HCT116 (cell line): ENCODE results near the gene DEPDC7. TPM values are rescaled to one million over a fixed set of nuclear protein-coding genes. Genes with fewer than 3 reads are reported as not detected.

Experiments used
- ATAC-seq: fragments of 200-7000 bp; cut with Tn5 transposase; 2 replicates; pipeline ENCODE4 v1.9.1; 2020; ENCODE audit warnings: mild to moderate bottlenecking, moderate library complexity
- BruUV-seq: library from RNA; stranded (reverse); fragments of 400-500 nt; replicated peaks from 2 replicates; lab custom pipeline; 2021; lab: Mats Ljungman, UMichigan
- CTCF ChIA-PET: fragments of 300-600 bp; sonication (Branson Sonifier 250); formaldehyde crosslinking; loops from one replicate; lab custom pipeline; 2021; ENCODE audit warnings: antibody characterized with exemption; lab: Charles Lee
- POLR2A ChIA-PET: fragments of 300-600, 350-600 bp; sonication (Branson Sonifier 250); formaldehyde crosslinking; loops from one replicate; lab custom pipeline; 2021; ENCODE audit warnings: antibody characterized with exemption; lab: Charles Lee
- RAD21 ChIA-PET, 2 experiments: fragments of 300-600 bp; sonication (Branson Sonifier 250); formaldehyde crosslinking; loops; one replicate each; lab custom pipeline; 2023; ENCODE audit warnings: low total read pairs in 2 of 2; ENCODE audit not compliant: uncharacterized antibody in 2 of 2, unreplicated experiment in 2 of 2, low non-redundant PET in 1 of 2; lab: Charles Lee
- DNase-seq: peaks from one replicate; pipeline ENCODE4 v3.0.0-alpha.2; 2010; ENCODE audit warnings: low read depth, low spot score
- H2AFZ ChIP-seq: fragments of 200-600 bp; shearing (Covaris generic), sonication (generic); 2 replicates; pipeline ENCODE4 v1.6.1; 2017; ENCODE audit warnings: low read depth, mixed run types, mixed read lengths, antibody characterized with exemption, low read length; ENCODE audit not compliant: poor library complexity, severe bottlenecking
- H3K27ac ChIP-seq: 2 replicates; pipeline ENCODE4 v1.5.1; 2012; ENCODE audit warnings: low read depth, low read length
- H3K27me3 ChIP-seq: fragments of 200-600 bp; sonication (generic); 2 replicates; pipeline ENCODE4 v1.6.1; 2016; ENCODE audit warnings: mixed run types, low read length, mixed read lengths; ENCODE audit not compliant: insufficient read depth
- H3K36me3 ChIP-seq, 2 experiments: fragments of 200-500 bp in 1 of 2; fragments of 200-600 bp in 1 of 2; sonication (Bioruptor generic) in 1 of 2; sonication (generic) in 1 of 2; 2 replicates each; pipeline versions ENCODE4 v1.5.1 to v1.6.1; 2014 to 2016; ENCODE audit warnings: low read length in 2 of 2, inconsistent platforms in 1 of 2, mixed read lengths in 1 of 2, mixed run types in 1 of 2; ENCODE audit not compliant: insufficient read depth in 2 of 2, control insufficient read depth in 1 of 2
- H3K4me1 ChIP-seq, 2 experiments: fragments of 200-600 bp in 1 of 2; sonication (generic) in 1 of 2; 2 replicates each; pipeline versions ENCODE4 v1.5.1 to v1.6.1; 2012 to 2017; ENCODE audit warnings: low read length in 2 of 2, inconsistent platforms in 1 of 2, mild to moderate bottlenecking in 1 of 2, mixed read lengths in 1 of 2, mixed run types in 1 of 2, moderate library complexity in 1 of 2; ENCODE audit not compliant: insufficient read depth in 2 of 2, control insufficient read depth in 1 of 2
- H3K4me2 ChIP-seq: fragments of 200-600 bp; sonication (generic); 2 replicates; pipeline ENCODE4 v1.6.1; 2017; ENCODE audit warnings: mixed run types, low read length, mixed read lengths
- H3K4me3 ChIP-seq, 2 experiments: fragments of 200-600 bp in 1 of 2; sonication (generic) in 1 of 2; replicated peaks in 1 of 2; 2 replicates each; pipeline ENCODE4 v1.5.1; 2011 to 2016; ENCODE audit warnings: low read length in 2 of 2, control low read depth in 1 of 2, low read depth in 1 of 2, mild to moderate bottlenecking in 1 of 2, mixed read lengths in 1 of 2, mixed run types in 1 of 2
- H3K79me2 ChIP-seq: fragments of 200-600 bp; sonication (generic); 2 replicates; pipeline ENCODE4 v1.6.1; 2017; ENCODE audit warnings: mild to moderate bottlenecking, mixed run types, low read length, moderate library complexity, mixed read lengths; ENCODE audit not compliant: insufficient read depth
- H3K9ac ChIP-seq: fragments of 200-600 bp; sonication (generic); 2 replicates; pipeline ENCODE4 v1.6.1; 2016; ENCODE audit warnings: low read length, mixed read lengths
- H3K9me2 ChIP-seq: fragments of 200-600 bp; sonication (generic), shearing (Covaris generic); 2 replicates; pipeline ENCODE4 v1.6.1; 2017; ENCODE audit warnings: mixed run types, mild to moderate bottlenecking, moderate library complexity; ENCODE audit not compliant: insufficient read depth
- H3K9me3 ChIP-seq, 2 experiments: fragments of 200-500 bp in 1 of 2; fragments of 200-600 bp in 1 of 2; sonication (Bioruptor generic) in 1 of 2; sonication (generic) in 1 of 2; 2 replicates each; pipeline ENCODE4 v1.6.1; 2014 to 2017; ENCODE audit warnings: low read length in 2 of 2, mixed read lengths in 2 of 2, inconsistent platforms in 1 of 2, low read depth in 1 of 2, mild to moderate bottlenecking in 1 of 2, mixed run types in 1 of 2, moderate library complexity in 1 of 2; ENCODE audit not compliant: control insufficient read depth in 1 of 2, insufficient read depth in 1 of 2
- H4K20me1 ChIP-seq: fragments of 200-600 bp; sonication (generic), shearing (Covaris generic); 2 replicates; pipeline ENCODE4 v1.6.1; 2017; ENCODE audit warnings: mixed run types, mild to moderate bottlenecking, moderate library complexity; ENCODE audit not compliant: insufficient read depth
- ATF3 ChIP-seq: IDR thresholded peaks from 2 replicates; pipeline ENCODE4 v1.6.1; 2012
- CBX3 ChIP-seq: IDR thresholded peaks from 2 replicates; pipeline ENCODE4 v1.6.1; 2012; ENCODE audit warnings: low read depth
- CTCF ChIP-seq, 3 experiments: fragments of 200-600 bp in 1 of 3; sonication (generic) in 1 of 3; IDR thresholded peaks in 2 of 3; conservative IDR thresholded peaks in 1 of 3; 2 replicates each; pipeline ENCODE4 v1.5.1; 2012 to 2017; ENCODE audit warnings: low read depth in 2 of 3, low read length in 2 of 3, antibody characterized with exemption in 1 of 3, borderline replicate concordance in 1 of 3, control low read depth in 1 of 3, mild to moderate bottlenecking in 1 of 3, mixed read lengths in 1 of 3, mixed run types in 1 of 3, moderate library complexity in 1 of 3; ENCODE audit not compliant: insufficient read depth in 1 of 3
- EGR1 ChIP-seq: IDR thresholded peaks from 2 replicates; pipeline ENCODE4 v1.6.1; 2012; ENCODE audit warnings: low read depth
- POLR2A ChIP-seq: IDR thresholded peaks from 2 replicates; pipeline ENCODE4 v1.7.0; 2011; ENCODE audit warnings: borderline replicate concordance; ENCODE audit not compliant: insufficient read depth, insufficient read length; ENCODE audit errors: extremely low read depth
- SIN3A ChIP-seq: IDR thresholded peaks from 2 replicates; pipeline ENCODE4 v1.6.1; 2012; ENCODE audit warnings: low read depth
- SP1 ChIP-seq: IDR thresholded peaks from 2 replicates; pipeline ENCODE4 v1.6.1; 2012; ENCODE audit warnings: low read depth
- SRF ChIP-seq: IDR thresholded peaks from 2 replicates; pipeline ENCODE4 v1.6.1; 2012; ENCODE audit warnings: low read depth
- YY1 ChIP-seq: IDR thresholded peaks from 2 replicates; pipeline ENCODE4 v1.6.1; 2011; ENCODE audit warnings: low read length, low read depth, moderate library complexity, mild to moderate bottlenecking; ENCODE audit not compliant: insufficient replicate concordance; ENCODE audit errors: extremely low read depth
- ZBTB33 ChIP-seq: IDR thresholded peaks from 2 replicates; pipeline ENCODE4 v1.6.1; 2011; ENCODE audit warnings: mild to moderate bottlenecking, low read length, moderate library complexity; ENCODE audit not compliant: insufficient replicate concordance; ENCODE audit errors: extremely low read depth
- ZNF274 ChIP-seq: fragments of 200-500 bp; sonication (Bioruptor generic); IDR thresholded peaks from 2 replicates; pipeline ENCODE4 v1.6.1; 2014; ENCODE audit warnings: mild to moderate bottlenecking, low read depth, low read length, inconsistent platforms
- intact Hi-C: fragments of 100-400 bp; cut with micrococcal nuclease; formaldehyde crosslinking; loops from 2 replicates; pipeline ENCODE4 v1.10.0; 2022
- total RNA-seq: library from RNA; stranded (reverse); gene quantifications from one replicate; pipeline ENCODE4 v1.2.1, GENCODE V29; 2021; ENCODE audit not compliant: unreplicated experiment

DEPDC7 gene
- total RNA-seq, 1 experiment from 2014 or later = 7.3 TPM

- H3K27ac ChIP-seq = no peak overlapping the region
- ATAC-seq (no peak), DNase-seq (no peak)
- H3K4me3 ChIP-seq = no peak overlapping the region
- no peaks in the 10 kb centered on the region for H3K27me3 ChIP-seq
- no peaks in the 10 kb centered on the region for H3K79me2 ChIP-seq
- no peaks in the 10 kb centered on the region for H3K4me1 ChIP-seq
- TF ChIP-seq SP1 = no peak
- no peak for TF ChIP-seq CTCF (IDR thresholded peaks at IDR 0.05 in 2 of 3, conservative IDR thresholded peaks at IDR 0.05 in 1 of 3; ENCODE audit: borderline replicate concordance in 1 of 3, insufficient read depth in 1 of 3, low read depth in 2 of 3, low read length in 2 of 3)
- TF ChIP-seq ZNF274 = no peak
- no peak for TF ChIP-seq SRF
- TF ChIP-seq ATF3 = no peak
- BruUV-seq = no TSS peak
- H4K20me1 ChIP-seq = no peaks in the 10 kb centered on the region
- no peak overlapping the region for H3K4me2 ChIP-seq
- no peaks in the 10 kb centered on the region for H3K9me2 ChIP-seq
- no peak overlapping the region for H3K9ac ChIP-seq
- RAD21 ChIA-PET = no interaction called here
- CTCF ChIA-PET = no interaction called here
- POLR2A ChIA-PET = no interaction called here
- no peak overlapping the region for H2AFZ ChIP-seq
- peaks cover 0 to 5% of the 10 kb centered on the region in 2 experiments; a peak in 1 of 4 replicates for H3K9me3 ChIP-seq
- intact Hi-C loops = no loop called here
- H3K36me3 ChIP-seq = no peaks in the 10 kb centered on the region
Observed at GRCh38 chr11:32991898-32992297, 23.8 kb upstream of the DEPDC7 start.

GRCh38 chr11:33000181-33000580, 15.5 kb upstream of the DEPDC7 start:
- Histone ChIP-seq H3K4me1 (peaks cover 3 to 12% of the 10 kb centered on the region in 2 experiments; a peak in 2 of 4 replicates), H3K9ac (no peak overlapping the region), H3K4me3 (no peak overlapping the region), H4K20me1 (no peaks in the 10 kb centered on the region), H3K36me3 (no peaks in the 10 kb centered on the region), H3K9me2 (no peaks in the 10 kb centered on the region), H2AFZ (no peak overlapping the region), H3K79me2 (no peaks in the 10 kb centered on the region), H3K27me3 (no peaks in the 10 kb centered on the region), H3K9me3 (no peaks in the 10 kb centered on the region), H3K4me2 (0 out of 2 replicates have a peak overlapping the region, but pooled peaks have one; percentile 11), H3K27ac (no peak overlapping the region)
- ChIA-PET POLR2A (no interaction called here), RAD21 (no interaction called here), CTCF (no interaction called here)
- ATAC-seq = no peak
- intact Hi-C loops = no loop called here
- BruUV-seq = no TSS peak
- DNase-seq = no peak
- no peak for TF ChIP-seq EGR1
- TF ChIP-seq ZBTB33 = no peak
- TF ChIP-seq POLR2A = no peak
- TF ChIP-seq ZNF274 = no peak
- no peak for TF ChIP-seq CBX3
- TF ChIP-seq SIN3A = no peak
- no peak for TF ChIP-seq YY1
